HepG2 (cell line): Measurements from ENCODE around the gene CACNA1D. TPM values are rescaled to one million over a fixed set of nuclear protein-coding genes. Genes with fewer than 3 reads are reported as not detected.

ENCODE experiments used
- ESRRA ChIP-seq: sonication (generic); formaldehyde crosslinking; IDR thresholded peaks from 2 replicates; pipeline ENCODE4 v1.5.1; 2020; ENCODE audit warnings: mild to moderate bottlenecking, low read depth, missing genetic modification reagents
- KDM2A ChIP-seq: sonication (generic); formaldehyde crosslinking; IDR thresholded peaks from 2 replicates; pipeline ENCODE4 v1.4.0; 2020; ENCODE audit warnings: low read depth, missing genetic modification reagents, borderline replicate concordance
- MEIS1 ChIP-seq: sonication (generic); formaldehyde crosslinking; IDR thresholded peaks from 2 replicates; pipeline ENCODE4 v1.9.0; 2021; ENCODE audit warnings: mild to moderate bottlenecking, missing genetic modification reagents, moderate library complexity, borderline replicate concordance
- NPAS2 ChIP-seq: sonication (generic); formaldehyde crosslinking; IDR thresholded peaks from 2 replicates; pipeline ENCODE4 v1.8.0; 2022; ENCODE audit warnings: mild to moderate bottlenecking, missing genetic modification reagents, borderline replicate concordance
- SP4 ChIP-seq: sonication (generic); formaldehyde crosslinking; IDR thresholded peaks from 2 replicates; pipeline ENCODE4 v1.8.1; 2023; ENCODE audit warnings: mild to moderate bottlenecking, missing genetic modification reagents
- SRF ChIP-seq: IDR thresholded peaks from 2 replicates; pipeline ENCODE4 v1.6.1; 2011; ENCODE audit warnings: mild to moderate bottlenecking, low read depth, low read length, moderate library complexity
- SSRP1 ChIP-seq: IDR thresholded peaks from 2 replicates; pipeline ENCODE4 v1.6.1; 2016; ENCODE audit warnings: control low read depth
- TOPORS ChIP-seq: sonication (generic); formaldehyde crosslinking; IDR thresholded peaks from 2 replicates; pipeline ENCODE4 v1.8.0; 2023; ENCODE audit warnings: mild to moderate bottlenecking, missing genetic modification reagents
- ZNF20 ChIP-seq: sonication (generic); formaldehyde crosslinking; IDR thresholded peaks from 2 replicates; pipeline ENCODE4 v1.4.0; 2020; ENCODE audit warnings: mild to moderate bottlenecking, moderate library complexity, missing genetic modification reagents
- ZNF292 ChIP-seq: sonication (generic); formaldehyde crosslinking; IDR thresholded peaks from 2 replicates; pipeline ENCODE4 v1.8.1; 2022; ENCODE audit warnings: mild to moderate bottlenecking, low read depth, missing genetic modification reagents, borderline replicate concordance
- ZNF367 ChIP-seq: sonication (generic); formaldehyde crosslinking; IDR thresholded peaks from 2 replicates; pipeline ENCODE4 v1.4.0; 2020; ENCODE audit warnings: missing genetic modification reagents, borderline replicate concordance
- polyA plus RNA-seq, 8 experiments: library from polyadenylated mRNA; depleted of rRNA in 3 of 8; stranded (reverse) in 7 of 8; unstranded in 1 of 8; fragments of >200 nt; fragmentation: Illumina TruSeq in 4 of 8; extraction: Trizol in 4 of 8; gene quantifications; 2 replicates each; pipeline versions ENCODE4 v1.2.1 to v1.2.3, GENCODE V29; 2011 to 2016; ENCODE audit warnings: low read depth in 4 of 8, missing spikeins in 1 of 8, mixed read lengths in 1 of 8; ENCODE audit not compliant: insufficient read depth in 1 of 8
- total RNA-seq, 5 experiments: library from RNA; depleted of rRNA; stranded (reverse); fragments of >200 nt; fragmentation: Illumina TruSeq; extraction: Trizol; gene quantifications; 2 replicates each; pipeline ENCODE4 v1.2.3, GENCODE V29; 2016; ENCODE audit warnings: low read depth in 1 of 5
- TF ChIP-seq, protein P1 (sequence below): sonication (generic); formaldehyde crosslinking; IDR thresholded peaks from 2 replicates; pipeline ENCODE4 v1.5.0; 2020; ENCODE audit warnings: missing genetic modification reagents
- TF ChIP-seq, protein P2 (sequence below): sonication (generic); formaldehyde crosslinking; conservative IDR thresholded peaks from 2 replicates; pipeline ENCODE4 v1.4.0; 2020; ENCODE audit warnings: mild to moderate bottlenecking, missing genetic modification reagents, moderate library complexity
- TF ChIP-seq, protein P3 (sequence below): sonication (generic); formaldehyde crosslinking; IDR thresholded peaks from 2 replicates; pipeline ENCODE4 v1.4.0; 2020; ENCODE audit warnings: missing genetic modification reagents, low read depth, mild to moderate bottlenecking, borderline replicate concordance
- TF ChIP-seq, protein P4 (sequence below): sonication (generic); formaldehyde crosslinking; IDR thresholded peaks from 2 replicates; pipeline ENCODE4 v1.4.0; 2020; ENCODE audit warnings: missing genetic modification reagents, borderline replicate concordance

CACNA1D gene
- total and polyA plus RNA-seq, 2 of the 13 experiments (the other 11 are each of a cell fraction or from before 2014, with no cell fraction given): 0.26 to 0.38 TPM

DNA sequence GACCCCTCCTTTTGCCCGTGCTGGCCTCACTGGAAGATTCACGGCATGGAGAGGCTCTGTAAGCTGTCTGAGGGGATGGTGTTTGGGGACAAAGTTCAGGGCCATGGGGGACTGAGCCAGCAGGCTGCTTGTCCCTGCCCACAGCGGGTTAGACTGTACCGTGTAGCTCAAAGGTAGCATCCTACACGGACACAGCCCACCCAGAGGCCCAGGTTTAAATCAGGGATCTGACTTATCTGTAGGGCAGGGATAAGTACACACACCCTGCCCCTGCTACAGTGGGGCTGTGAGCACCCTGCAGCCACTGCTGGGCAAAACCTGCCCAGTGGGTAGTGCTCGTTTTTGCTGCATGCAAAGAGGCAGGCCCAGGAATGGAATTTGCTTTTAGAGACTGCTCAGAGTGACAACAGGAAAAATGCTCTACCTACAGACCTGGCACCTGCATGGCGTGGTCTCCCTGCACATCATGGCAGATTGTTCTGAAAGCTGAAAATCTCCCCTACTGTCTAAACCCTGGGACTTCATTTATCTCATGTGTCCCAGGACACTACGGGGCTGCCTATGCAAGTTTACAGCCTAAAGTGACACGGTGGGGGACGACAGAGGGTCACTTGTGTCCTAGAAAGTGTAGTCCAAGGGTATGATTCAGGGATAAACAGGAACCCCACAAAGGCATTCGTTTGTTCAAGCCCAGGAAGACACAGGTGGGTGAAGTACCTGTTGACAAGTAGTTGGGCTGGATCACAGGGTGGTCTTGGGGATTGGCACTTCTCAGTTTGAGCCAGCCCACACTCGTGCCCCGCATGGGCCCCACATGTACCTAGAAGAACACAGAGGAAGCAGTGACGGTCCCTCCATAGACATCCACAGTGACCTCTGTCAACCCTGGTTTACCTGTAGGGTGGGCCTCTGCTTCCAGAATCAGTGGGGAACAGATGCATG is 324.1 kb downstream of the CACNA1D start (continued):
- TF ChIP-seq, protein P1, sequence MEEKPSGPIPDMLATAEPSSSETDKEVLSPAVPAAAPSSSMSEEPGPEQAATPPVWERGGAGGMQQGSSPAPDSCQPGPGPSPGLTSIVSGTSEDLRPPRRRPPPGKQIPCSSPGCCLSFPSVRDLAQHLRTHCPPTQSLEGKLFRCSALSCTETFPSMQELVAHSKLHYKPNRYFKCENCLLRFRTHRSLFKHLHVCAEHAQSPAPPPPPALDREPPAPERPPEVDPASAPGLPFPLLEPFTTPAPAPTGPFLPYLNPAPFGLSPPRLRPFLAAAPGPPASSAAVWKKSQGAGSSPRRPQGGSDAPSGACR (CRISPR knock-in tag): no peak
- TF ChIP-seq SSRP1 (CRISPR knock-in tag): peak; percentile 61; the same call in 1 of the 2 replicates
- TF ChIP-seq, protein P2, sequence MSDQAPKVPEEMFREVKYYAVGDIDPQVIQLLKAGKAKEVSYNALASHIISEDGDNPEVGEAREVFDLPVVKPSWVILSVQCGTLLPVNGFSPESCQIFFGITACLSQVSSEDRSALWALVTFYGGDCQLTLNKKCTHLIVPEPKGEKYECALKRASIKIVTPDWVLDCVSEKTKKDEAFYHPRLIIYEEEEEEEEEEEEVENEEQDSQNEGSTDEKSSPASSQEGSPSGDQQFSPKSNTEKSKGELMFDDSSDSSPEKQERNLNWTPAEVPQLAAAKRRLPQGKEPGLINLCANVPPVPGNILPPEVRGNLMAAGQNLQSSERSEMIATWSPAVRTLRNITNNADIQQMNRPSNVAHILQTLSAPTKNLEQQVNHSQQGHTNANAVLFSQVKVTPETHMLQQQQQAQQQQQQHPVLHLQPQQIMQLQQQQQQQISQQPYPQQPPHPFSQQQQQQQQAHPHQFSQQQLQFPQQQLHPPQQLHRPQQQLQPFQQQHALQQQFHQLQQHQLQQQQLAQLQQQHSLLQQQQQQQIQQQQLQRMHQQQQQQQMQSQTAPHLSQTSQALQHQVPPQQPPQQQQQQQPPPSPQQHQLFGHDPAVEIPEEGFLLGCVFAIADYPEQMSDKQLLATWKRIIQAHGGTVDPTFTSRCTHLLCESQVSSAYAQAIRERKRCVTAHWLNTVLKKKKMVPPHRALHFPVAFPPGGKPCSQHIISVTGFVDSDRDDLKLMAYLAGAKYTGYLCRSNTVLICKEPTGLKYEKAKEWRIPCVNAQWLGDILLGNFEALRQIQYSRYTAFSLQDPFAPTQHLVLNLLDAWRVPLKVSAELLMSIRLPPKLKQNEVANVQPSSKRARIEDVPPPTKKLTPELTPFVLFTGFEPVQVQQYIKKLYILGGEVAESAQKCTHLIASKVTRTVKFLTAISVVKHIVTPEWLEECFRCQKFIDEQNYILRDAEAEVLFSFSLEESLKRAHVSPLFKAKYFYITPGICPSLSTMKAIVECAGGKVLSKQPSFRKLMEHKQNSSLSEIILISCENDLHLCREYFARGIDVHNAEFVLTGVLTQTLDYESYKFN: peak; percentile 85
- TF ChIP-seq SRF: no peak
- no peak for TF ChIP-seq NPAS2
- peak; percentile 54; the same call in 1 of the 2 replicates for TF ChIP-seq ZNF292 (CRISPR knock-in tag)
- TF ChIP-seq ZNF367: no peak
- TF ChIP-seq MEIS1 (CRISPR knock-in tag): no peak
- TF ChIP-seq KDM2A (CRISPR knock-in tag): no peak; the same call in 1 of the 2 replicates
- TF ChIP-seq, protein P3, sequence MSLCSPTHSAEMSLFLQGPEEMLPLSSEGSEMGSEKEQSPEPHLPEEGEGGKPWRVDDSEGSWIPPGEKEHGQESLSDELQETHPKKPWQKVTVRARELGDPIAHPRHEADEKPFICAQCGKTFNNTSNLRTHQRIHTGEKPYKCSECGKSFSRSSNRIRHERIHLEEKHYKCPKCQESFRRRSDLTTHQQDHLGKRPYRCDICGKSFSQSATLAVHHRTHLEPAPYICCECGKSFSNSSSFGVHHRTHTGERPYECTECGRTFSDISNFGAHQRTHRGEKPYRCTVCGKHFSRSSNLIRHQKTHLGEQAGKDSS: no peak
- TF ChIP-seq, protein P4, sequence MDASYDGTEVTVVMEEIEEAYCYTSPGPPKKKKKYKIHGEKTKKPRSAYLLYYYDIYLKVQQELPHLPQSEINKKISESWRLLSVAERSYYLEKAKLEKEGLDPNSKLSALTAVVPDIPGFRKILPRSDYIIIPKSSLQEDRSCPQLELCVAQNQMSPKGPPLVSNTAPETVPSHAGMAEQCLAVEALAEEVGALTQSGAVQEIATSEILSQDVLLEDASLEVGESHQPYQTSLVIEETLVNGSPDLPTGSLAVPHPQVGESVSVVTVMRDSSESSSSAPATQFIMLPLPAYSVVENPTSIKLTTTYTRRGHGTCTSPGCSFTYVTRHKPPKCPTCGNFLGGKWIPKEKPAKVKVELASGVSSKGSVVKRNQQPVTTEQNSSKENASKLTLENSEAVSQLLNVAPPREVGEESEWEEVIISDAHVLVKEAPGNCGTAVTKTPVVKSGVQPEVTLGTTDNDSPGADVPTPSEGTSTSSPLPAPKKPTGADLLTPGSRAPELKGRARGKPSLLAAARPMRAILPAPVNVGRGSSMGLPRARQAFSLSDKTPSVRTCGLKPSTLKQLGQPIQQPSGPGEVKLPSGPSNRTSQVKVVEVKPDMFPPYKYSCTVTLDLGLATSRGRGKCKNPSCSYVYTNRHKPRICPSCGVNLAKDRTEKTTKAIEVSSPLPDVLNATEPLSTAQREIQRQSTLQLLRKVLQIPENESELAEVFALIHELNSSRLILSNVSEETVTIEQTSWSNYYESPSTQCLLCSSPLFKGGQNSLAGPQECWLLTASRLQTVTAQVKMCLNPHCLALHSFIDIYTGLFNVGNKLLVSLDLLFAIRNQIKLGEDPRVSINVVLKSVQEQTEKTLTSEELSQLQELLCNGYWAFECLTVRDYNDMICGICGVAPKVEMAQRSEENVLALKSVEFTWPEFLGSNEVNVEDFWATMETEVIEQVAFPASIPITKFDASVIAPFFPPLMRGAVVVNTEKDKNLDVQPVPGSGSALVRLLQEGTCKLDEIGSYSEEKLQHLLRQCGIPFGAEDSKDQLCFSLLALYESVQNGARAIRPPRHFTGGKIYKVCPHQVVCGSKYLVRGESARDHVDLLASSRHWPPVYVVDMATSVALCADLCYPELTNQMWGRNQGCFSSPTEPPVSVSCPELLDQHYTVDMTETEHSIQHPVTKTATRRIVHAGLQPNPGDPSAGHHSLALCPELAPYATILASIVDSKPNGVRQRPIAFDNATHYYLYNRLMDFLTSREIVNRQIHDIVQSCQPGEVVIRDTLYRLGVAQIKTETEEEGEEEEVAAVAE (CRISPR knock-in tag): 0 out of 2 replicates have a peak, but pooled peaks have one; percentile 46
- peak; percentile 54; the same call in 1 of the 2 replicates for TF ChIP-seq ESRRA
- TF ChIP-seq SP4 (CRISPR knock-in tag): no peak
- TF ChIP-seq ZNF20 (CRISPR knock-in tag): no peak
- 0 out of 2 replicates have a peak, but pooled peaks have one; percentile 34 for TF ChIP-seq TOPORS (CRISPR knock-in tag)
